Cerebellar nuclear complex (tissue), 1 donor: ENCODE data around the gene BCAS1.

Experiments used
- DNase-seq, 2 experiments: peaks; one replicate each; lab custom pipeline; 2025; lab: John Stamatoyannopoulos, UW

The BCAS1 gene

GRCh38 chr20:53926428-53927028, 143.9 kb downstream of the BCAS1 start:
- DNase-seq, result no peak

GRCh38 chr20:53925651-53926401, 144.6 kb downstream of the BCAS1 start:
- no peak for DNase-seq

DNA sequence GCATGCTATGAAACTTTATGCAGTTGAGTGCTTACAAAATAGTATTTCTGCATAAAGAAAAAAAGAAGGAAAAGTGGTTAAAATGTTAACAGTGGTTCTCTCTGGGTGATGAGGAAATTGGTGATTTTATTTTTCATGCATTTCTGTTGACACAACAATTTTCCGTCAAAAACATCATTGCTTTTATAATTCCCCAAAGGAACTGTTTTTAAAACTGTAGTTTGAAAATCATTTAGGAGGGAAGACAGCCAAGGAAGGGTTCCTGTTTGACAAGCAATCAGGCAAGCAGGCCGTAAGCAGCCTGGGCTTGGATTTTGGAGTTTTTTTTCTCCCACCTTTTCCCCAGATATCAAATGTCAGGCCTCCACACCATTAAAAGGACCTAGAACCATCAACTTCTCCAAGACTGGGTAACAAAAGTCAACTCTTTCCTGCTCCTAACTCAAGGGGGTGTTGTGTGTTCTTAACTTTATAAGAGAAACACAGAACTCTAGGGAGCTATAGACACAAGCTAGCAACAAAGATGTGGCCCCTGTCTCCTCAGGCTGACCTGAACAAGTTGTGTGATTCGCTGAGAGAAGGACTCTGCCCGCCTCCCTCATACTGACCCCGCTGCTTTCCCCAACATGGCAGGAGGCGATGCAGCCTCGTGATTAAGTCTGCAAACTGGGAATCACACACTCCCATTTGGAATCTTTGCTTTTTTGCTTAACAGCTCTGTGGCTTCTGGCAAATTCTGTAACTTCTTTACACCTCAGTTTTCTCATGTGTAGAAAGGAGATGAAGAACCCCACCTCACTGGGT, 146.6 kb downstream of the BCAS1 start:
- DNase-seq, result no peak

DNA sequence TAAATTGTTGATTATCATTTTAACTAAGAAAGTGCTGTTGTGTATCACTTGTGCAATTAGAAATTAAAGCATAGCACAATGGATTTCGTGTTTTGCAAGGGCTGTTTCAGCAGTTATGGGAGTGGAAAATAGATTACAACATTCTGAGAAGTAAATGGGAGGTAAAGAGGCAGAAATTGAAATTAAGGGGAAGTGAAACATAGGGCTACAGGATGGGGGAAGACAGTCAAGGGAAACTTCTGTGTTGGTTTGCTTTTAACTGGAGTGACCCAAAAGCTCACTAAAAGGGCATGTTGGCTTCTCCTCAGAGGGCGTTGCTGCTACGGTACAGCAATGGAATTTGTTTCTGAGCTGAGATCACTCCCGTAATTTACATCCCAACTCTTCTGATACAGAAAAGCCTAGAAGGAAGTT, 147.5 kb downstream of the BCAS1 start:
- no peak for DNase-seq

DNA sequence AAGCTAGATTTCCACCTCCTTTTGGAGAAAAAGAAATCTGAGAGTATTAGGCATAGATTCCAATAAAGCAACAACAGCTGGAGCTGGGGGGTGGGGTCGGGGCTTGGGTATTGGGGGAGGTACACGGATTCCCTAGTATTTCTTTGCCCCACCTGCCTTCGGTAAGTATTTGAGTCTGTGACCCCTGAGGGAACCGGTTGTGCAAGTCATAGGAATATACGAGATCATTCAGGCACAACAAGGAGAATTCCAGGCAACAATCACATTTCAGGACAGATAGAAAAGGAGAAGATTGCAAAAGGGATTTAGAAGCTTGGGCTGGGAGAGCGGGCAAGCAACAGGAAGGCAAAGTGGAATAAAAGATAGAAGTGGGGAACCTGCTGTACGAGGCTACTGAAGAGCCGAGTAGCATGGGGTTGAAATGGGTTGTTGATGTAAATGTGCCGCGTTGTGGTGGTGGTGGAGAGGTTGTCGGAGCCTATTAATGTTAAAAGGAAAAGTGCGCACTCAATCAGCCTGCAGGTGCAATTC, 148.9 kb downstream of the BCAS1 start:
- no peak for DNase-seq

DNA sequence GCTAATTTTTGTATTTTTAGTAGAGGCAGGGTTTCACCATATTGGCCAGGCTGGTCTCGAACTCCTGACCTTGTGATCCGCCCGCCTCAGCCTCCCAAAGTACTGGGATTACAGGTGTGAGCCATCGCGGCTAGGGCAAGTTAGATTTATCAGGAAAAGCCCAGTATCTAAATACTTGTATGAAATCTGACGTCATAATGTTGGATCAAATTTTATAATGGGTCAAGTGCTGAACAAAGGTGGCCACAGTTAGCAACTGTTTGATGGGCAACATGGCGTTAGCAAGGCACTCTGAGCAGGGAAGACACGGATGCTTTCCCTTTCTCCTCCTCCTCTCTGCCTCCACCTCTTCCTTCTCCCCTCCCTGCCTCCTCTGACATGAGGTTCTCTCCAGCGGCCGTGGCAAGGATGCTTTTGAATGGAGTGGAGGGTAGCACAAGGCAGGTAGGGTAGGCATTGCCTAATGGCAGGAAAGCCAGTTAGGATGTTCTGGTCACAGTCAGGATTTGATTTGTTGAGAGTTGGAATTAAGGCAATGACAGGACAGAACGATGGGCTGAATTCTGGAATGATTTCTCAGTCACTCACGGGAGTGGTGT, 149.6 kb downstream of the BCAS1 start:
- no peak for DNase-seq

DNA sequence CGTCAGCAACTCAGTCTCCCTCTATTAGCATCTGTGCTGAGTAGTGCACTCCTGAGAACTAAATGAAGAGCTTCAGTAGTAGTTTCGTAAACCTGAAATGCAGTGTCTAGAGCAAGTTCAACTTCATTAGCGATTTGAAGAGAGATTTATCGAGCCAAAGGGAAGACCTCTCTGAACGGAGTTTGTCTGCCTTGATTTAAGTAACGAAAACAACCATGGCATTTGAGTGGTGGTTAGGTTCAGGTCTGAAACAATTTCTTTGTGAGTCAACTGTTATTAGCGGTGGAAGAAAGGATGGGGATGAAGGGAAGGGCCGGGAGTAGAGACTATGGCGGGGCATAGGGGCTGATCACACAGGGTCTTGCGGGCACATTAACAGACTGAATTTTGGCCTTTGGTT, 150.5 kb downstream of the BCAS1 start:
- DNase-seq, result no peak

DNA sequence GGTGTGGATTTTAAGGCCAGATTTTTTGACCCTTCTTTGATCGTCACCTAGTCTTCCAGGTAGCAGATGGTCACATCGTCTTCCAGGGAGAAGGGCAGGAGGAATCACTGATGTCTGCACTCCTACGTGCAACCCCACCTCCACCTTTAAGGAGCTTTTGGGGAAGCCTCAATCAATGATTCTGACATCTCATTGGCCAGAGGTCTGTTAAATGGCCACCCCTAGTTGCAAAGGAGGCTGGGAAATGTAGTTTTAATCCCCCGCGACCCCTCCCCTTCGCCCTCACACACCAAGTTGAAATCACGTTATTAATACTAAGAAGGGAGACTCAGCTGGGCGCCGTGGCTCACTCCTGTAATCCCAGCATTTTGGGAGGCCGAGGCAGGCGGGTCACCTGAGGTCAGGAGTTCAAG, 151.4 kb downstream of the BCAS1 start:
- no peak for DNase-seq

- no peak for DNase-seq
Observed at GRCh38 chr20:53918020-53918311, 152.4 kb downstream of the BCAS1 start.

- no peak for DNase-seq
Observed at GRCh38 chr20:53917145-53918019, 153.0 kb downstream of the BCAS1 start.

DNA sequence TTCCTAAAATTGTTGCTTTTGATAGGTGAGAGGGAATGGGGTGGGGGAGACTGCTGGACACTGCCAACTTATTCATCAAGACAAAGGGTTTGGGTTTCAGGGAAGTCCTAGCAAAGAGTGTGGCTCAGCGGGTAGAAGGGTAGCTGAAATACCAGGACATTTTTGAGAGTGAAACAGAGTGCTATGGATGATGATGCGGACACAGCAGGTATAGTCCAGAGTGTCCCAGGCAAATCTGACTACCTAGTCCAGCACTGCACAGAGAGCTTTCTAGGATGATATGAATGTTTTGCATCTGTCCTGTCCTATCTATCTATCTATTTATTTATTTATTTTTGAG, 154.3 kb downstream of the BCAS1 start:
- DNase-seq, result no peak

- DNase-seq, result no peak
Observed at GRCh38 chr20:53915446-53916172, 154.8 kb downstream of the BCAS1 start.

DNA sequence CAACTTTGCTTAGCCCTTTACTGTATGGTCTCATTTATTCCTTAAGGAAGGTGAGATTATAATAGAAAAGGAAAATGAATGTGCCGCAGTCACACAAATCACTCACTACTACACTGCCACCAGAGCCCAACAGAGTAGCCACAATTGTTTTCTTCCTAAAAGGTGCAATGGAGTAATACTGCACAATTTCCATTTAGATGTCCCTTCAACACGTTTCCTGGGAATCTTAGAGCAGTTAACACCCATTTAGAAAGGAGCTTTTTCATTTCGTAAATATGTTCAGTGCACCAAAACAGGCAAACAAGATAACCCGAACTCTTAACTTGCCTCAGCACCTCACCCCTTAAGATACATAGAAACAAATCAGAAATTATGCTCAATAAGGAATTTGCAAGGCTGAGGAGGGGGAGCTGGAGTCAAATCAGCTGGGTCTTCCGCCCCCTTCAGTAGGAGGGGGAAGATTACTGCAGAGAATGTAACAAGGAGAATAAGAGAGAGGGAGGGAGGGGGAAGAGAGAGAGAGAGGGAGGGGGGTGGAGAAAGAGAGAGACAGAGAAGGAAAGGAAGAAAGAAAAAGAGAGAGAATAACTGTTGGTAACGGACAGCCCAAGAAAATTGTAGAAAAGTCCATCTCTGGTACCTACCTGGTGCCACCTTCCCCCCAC, 155.5 kb downstream of the BCAS1 start:
- DNase-seq, result no peak

DNA sequence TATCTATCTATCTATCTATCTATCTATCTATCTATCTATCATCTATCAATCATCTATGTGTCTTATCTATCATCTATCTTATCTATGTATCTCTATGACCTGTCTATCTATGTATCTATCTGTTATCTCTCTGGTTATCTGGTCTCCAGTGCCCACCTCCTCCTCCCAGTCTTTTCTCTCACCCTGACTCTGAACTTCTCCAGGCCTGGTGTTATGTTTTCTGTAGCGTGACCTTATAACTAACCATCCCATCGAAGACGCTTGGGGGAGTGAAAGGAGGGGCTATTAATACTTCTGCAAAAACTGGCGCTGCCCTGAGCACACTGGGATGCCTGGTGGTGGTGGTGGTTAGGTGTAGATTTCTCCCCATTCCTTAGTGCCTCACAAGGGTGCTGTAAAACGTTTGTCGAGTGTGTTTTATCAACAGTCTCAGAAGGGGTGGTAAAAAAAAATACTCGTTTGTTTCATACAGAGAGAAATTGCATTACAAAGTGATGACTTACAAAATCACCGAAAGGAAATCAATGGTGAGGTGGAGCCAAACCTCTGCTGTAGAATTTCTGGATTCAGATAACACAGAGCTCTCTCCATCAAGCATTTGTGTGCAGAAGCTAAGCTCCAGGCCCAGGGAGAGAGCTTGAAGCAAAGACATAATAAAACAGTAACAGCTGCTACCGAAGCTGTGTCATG, 156.2 kb downstream of the BCAS1 start:
- DNase-seq, result no peak

GRCh38 chr20:53911301-53911700, 159.1 kb downstream of the BCAS1 start:
- DNase-seq, result no peak

DNA sequence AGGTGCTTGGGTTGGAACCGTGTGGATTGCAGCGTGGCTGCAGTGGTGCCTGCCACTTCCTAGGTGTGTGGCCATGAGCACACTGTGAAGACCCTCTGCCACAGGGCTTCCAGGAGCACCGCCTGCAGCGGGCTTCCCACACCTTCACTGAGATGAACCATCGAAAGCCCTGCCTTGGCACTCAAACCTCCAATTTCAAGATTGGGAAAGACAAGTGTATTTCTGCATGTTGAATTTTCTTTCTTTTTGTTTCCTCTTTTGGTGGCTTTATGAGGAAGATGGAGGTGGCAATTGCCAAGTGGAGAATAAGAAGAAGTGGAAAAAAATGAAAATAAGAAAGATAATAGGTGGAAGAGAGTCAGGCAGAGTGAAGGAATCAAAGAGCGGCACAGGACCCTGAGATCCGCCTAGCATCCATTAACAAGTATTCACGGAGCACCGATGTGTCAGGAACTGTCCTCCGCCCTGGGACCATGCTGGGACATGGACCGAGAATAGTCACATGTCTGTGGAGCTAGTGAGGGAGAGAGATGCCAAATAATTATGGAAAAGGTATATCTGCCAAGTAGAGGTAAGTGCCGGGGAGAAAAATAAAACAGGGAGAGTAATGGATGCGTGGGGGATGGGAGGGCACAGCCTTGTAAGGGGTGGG, 159.9 kb downstream of the BCAS1 start:
- no peak for DNase-seq

GRCh38 chr20:53907968-53908751, 162.2 kb downstream of the BCAS1 start:
- no peak for DNase-seq

DNA sequence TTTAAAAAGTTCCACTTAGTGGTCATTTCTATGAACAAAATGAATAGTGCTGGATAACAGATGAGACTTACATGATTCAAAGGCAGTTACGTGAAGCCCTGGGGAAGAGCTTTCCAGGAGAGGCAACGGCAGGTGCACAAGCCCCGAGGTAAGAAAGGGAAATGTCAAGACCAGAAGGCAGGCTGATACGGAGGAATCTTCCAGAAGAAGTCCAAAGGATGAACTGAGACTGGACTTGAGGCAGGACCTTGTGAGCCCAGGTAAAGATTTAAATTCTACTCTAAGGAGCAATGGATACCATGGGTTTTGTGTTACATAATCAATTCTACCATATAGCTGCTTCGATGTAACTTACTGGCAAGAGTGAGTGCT, 164.6 kb downstream of the BCAS1 start:
- DNase-seq, result no peak
